OCI-LY7 (cell line): ENCODE results near the gene NAB1. TPM values are rescaled to one million over a fixed set of nuclear protein-coding genes. Genes with fewer than 3 reads are reported as not detected.

Experiments used
- BruUV-seq: library from RNA; stranded (reverse); fragments of 400-500 nt; replicated peaks from 2 replicates; lab custom pipeline; 2021; lab: Mats Ljungman, UMichigan
- CTCF ChIA-PET: fragments of 300-600 bp; sonication (Branson Sonifier 250); formaldehyde crosslinking; loops from one replicate; lab custom pipeline; 2022; ENCODE audit warnings: antibody characterized with exemption; ENCODE audit not compliant: unreplicated experiment; lab: Charles Lee
- POLR2A ChIA-PET: fragments of 300-600 bp; sonication (Branson Sonifier 250); formaldehyde crosslinking; loops from one replicate; lab custom pipeline; 2022; ENCODE audit warnings: antibody characterized with exemption; lab: Charles Lee
- DNase-seq: peaks from one replicate; pipeline ENCODE4 v3.0.0-alpha.2; 2015; ENCODE audit warnings: low spot score
- H2AFZ ChIP-seq: fragments of 200-600 bp; sonication (generic), shearing (Covaris generic); 2 replicates; pipeline ENCODE4 v1.6.1; 2014; ENCODE audit warnings: mild to moderate bottlenecking, antibody characterized with exemption, low read length, moderate library complexity
- H3K27ac ChIP-seq: fragments of 200-600 bp; sonication (generic); 2 replicates; pipeline ENCODE4 v1.5.1; 2014; ENCODE audit warnings: mixed run types, low read depth, mild to moderate bottlenecking, moderate library complexity, low read length, inconsistent platforms; ENCODE audit not compliant: poor library complexity, severe bottlenecking
- H3K36me3 ChIP-seq: fragments of 200-600 bp; sonication (generic); 2 replicates; pipeline ENCODE4 v1.6.1; 2014; ENCODE audit warnings: mild to moderate bottlenecking, antibody characterized with exemption, low read length, moderate library complexity, mixed read lengths; ENCODE audit not compliant: insufficient read depth
- H3K4me1 ChIP-seq: fragments of 200-600 bp; sonication (generic); 2 replicates; pipeline ENCODE4 v1.5.1; 2014; ENCODE audit warnings: mild to moderate bottlenecking, low read length; ENCODE audit not compliant: insufficient read depth, poor library complexity, severe bottlenecking
- H3K4me2 ChIP-seq: fragments of 200-600 bp; sonication (generic); 2 replicates; pipeline ENCODE4 v1.6.1; 2014; ENCODE audit warnings: mild to moderate bottlenecking, low read length
- H3K4me3 ChIP-seq: fragments of 200-600 bp; sonication (generic); 2 replicates; pipeline ENCODE4 v1.5.1; 2014; ENCODE audit warnings: mild to moderate bottlenecking, low read depth, low read length; ENCODE audit not compliant: poor library complexity, severe bottlenecking
- H3K79me2 ChIP-seq: fragments of 200-600 bp; sonication (generic); 2 replicates; pipeline ENCODE4 v1.6.1; 2016; ENCODE audit warnings: low read depth, mild to moderate bottlenecking, low read length, moderate library complexity, mixed read lengths; ENCODE audit not compliant: insufficient read depth
- H3K9me2 ChIP-seq: fragments of 200-600 bp; sonication (generic); 2 replicates; pipeline ENCODE4 v1.6.1; 2016; ENCODE audit warnings: mild to moderate bottlenecking, low read length, mixed read lengths; ENCODE audit not compliant: insufficient read depth
- H3K9me3 ChIP-seq: fragments of 200-600 bp; sonication (generic); 2 replicates; pipeline ENCODE4 v1.6.1; 2014; ENCODE audit warnings: mild to moderate bottlenecking, mixed run types, low read length, mixed read lengths
- H4K20me1 ChIP-seq: fragments of 200-600 bp; sonication (generic); 2 replicates; pipeline ENCODE4 v1.6.1; 2014; ENCODE audit warnings: mild to moderate bottlenecking, antibody characterized with exemption, low read length, moderate library complexity, mixed read lengths; ENCODE audit not compliant: insufficient read depth
- CTCF ChIP-seq: fragments of 200-600 bp; sonication (generic); conservative IDR thresholded peaks from 2 replicates; pipeline ENCODE4 v1.5.1; 2014; ENCODE audit warnings: mild to moderate bottlenecking, antibody characterized with exemption, low read length, moderate library complexity, mixed read lengths
- EZH2phosphoT487 ChIP-seq: fragments of 200-600 bp; sonication (generic); IDR thresholded peaks from 2 replicates; pipeline ENCODE4 v1.6.1; 2018; ENCODE audit warnings: low read depth, borderline replicate concordance, mild to moderate bottlenecking, mixed run types, antibody characterized with exemption, low read length, moderate library complexity, mixed read lengths
- intact Hi-C: fragments of 100-400 bp; cut with micrococcal nuclease; formaldehyde crosslinking; loops from one replicate; pipeline ENCODE4 v1.10.0; 2022; ENCODE audit not compliant: unreplicated experiment
- total RNA-seq, 2 experiments: library from RNA; depleted of rRNA in 1 of 2; stranded (reverse); fragments of >200 nt in 1 of 2; shearing (Covaris generic) in 1 of 2; gene quantifications; 2 replicates each; pipeline ENCODE4 v1.2.3, GENCODE V29; 2014 to 2022

Gene NAB1
- total RNA-seq, 2 experiments from 2014 or later: 24.5 to 30.2 TPM

GRCh38 chr2:190626641-190627210, 22.2 kb upstream of the NAB1 start:
- TF ChIP-seq EZH2phosphoT487 (no peak), CTCF (no peak)
- H3K9me2 ChIP-seq: no peaks in the 10 kb centered on the region
- no peaks in the 10 kb centered on the region for H3K79me2 ChIP-seq
- no peaks in the 10 kb centered on the region for H3K9me3 ChIP-seq
- no peak overlapping the region for H3K4me3 ChIP-seq
- BruUV-seq: no TSS peak
- H3K36me3 ChIP-seq: no peaks in the 10 kb centered on the region
- intact Hi-C loops: no loop called here
- POLR2A ChIA-PET: interaction anchor here (1.2 kb wide), 1 partner anchor 14 kb away, joined by 3 read pairs; no protein-coding TSS in a partner anchor
- no peak for DNase-seq
- CTCF ChIA-PET: no interaction called here
- H3K27ac ChIP-seq: no peak overlapping the region
- H2AFZ ChIP-seq: no peak overlapping the region
- H3K4me1 ChIP-seq: no peaks in the 10 kb centered on the region
- H3K4me2 ChIP-seq: no peak overlapping the region
- H4K20me1 ChIP-seq: no peaks in the 10 kb centered on the region

- POLR2A ChIA-PET: no interaction called here
- no peak overlapping the region for H3K4me2 ChIP-seq
- H3K36me3 ChIP-seq: no peaks in the 10 kb centered on the region
- no peak overlapping the region for H3K27ac ChIP-seq
- H3K79me2 ChIP-seq: no peaks in the 10 kb centered on the region
- intact Hi-C loops: no loop called here
- no peak for TF ChIP-seq EZH2phosphoT487
- TF ChIP-seq CTCF: no peak
- no peaks in the 10 kb centered on the region for H3K9me2 ChIP-seq
- H4K20me1 ChIP-seq: no peaks in the 10 kb centered on the region
- no TSS peak for BruUV-seq
- no peak overlapping the region for H2AFZ ChIP-seq
- no peaks in the 10 kb centered on the region for H3K4me1 ChIP-seq
- no peak overlapping the region for H3K4me3 ChIP-seq
- H3K9me3 ChIP-seq: no peaks in the 10 kb centered on the region
- CTCF ChIA-PET: no interaction called here
- no peak for DNase-seq
Observed at GRCh38 chr2:190627448-190628412, 21.2 kb upstream of the NAB1 start.
